C4-2B (cell line): ENCODE measurements around the gene CD209.

Source experiments
- H3K27ac ChIP-seq: fragments of 450-650 bp; 2 replicates; pipeline ENCODE4 v1.5.1; 2017
- CTCF ChIP-seq: fragments of 450-650 bp; conservative IDR thresholded peaks from 2 replicates; pipeline ENCODE4 v1.5.1; 2017; ENCODE audit warnings: mild to moderate bottlenecking
- ZFX ChIP-seq: fragments of 450-650 bp; IDR thresholded peaks from 2 replicates; pipeline ENCODE4 v1.6.1; 2017

Gene CD209

GRCh38 chr19:7715671-7716070 is 31.7 kb downstream of the CD209 start:
- TF ChIP-seq ZFX (no peak), CTCF (no peak)
- no peak overlapping the region for H3K27ac ChIP-seq

GRCh38 chr19:7710616-7711015 is 36.7 kb downstream of the CD209 start:
- H3K27ac ChIP-seq, result no peak overlapping the region
- no peak for TF ChIP-seq CTCF
- no peak for TF ChIP-seq ZFX

- TF ChIP-seq CTCF (no peak), ZFX (no peak)
- no peak overlapping the region for H3K27ac ChIP-seq
These were observed 37.3 kb downstream of the CD209 start for GRCh38 chr19:7709932-7710460.

- TF ChIP-seq CTCF, result no peak
- H3K27ac ChIP-seq, result no peak overlapping the region
These were observed 40.3 kb downstream of the CD209 start for GRCh38 chr19:7706955-7707456.

DNA sequence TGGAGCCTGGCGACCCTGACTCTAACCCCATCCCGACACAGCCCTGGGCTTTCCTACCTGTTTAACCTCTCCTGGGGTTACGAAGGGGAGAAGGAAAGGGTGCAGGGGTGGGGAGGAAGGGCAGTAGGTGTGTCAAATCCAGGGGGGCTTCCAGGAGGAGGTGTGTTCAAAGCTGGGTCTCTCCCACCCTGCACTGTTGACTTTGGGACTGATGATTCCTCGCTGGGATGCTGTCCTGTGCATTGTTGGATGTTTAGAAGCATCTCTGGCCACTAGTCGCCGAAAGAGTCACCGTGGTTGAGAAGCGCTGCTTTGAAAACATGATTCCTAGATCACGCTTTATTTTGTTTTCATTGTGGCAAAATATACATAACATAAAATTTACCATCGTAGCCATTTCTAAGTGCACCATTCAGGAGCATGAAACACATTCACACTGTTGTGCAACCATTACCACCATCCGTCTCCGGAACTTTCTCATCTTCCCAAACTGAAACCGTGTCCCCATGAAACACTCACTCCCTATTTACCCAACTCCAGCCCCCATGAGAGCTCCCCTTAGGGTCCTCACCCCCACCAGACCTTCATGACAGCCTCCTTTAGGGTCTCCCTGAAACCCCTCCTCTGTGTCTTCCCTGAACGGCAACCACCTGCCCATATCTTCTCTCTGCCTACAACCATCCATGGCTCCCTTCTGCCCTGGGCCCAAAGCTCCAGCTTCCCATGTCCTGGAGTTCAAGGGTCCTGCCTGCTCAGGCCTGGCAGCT is 41.0 kb downstream of the CD209 start:
- H3K27ac ChIP-seq, result no peak overlapping the region
- no peak for TF ChIP-seq CTCF
- no peak for TF ChIP-seq ZFX

- TF ChIP-seq ZFX (no peak), CTCF (no peak)
- no peak overlapping the region for H3K27ac ChIP-seq
These were observed 41.7 kb downstream of the CD209 start for GRCh38 chr19:7705387-7706187.
